GM10248 (cell line): ENCODE measurements around the gene ATP2C1.

Source experiments
- CTCF ChIA-PET: fragments of 300-600 bp; sonication (Branson Sonifier 250); formaldehyde crosslinking; extraction: SDS; loops from one replicate; lab custom pipeline; 2021; ENCODE audit warnings: antibody characterized with exemption; lab: Yijun Ruan, JAX
- POLR2A ChIA-PET: fragments of 350-650 bp; sonication (Branson Sonifier 250); formaldehyde crosslinking; extraction: SDS; loops from one replicate; lab custom pipeline; 2020; ENCODE audit warnings: antibody characterized with exemption; lab: Yijun Ruan, JAX
- DNase-seq: peaks from one replicate; pipeline ENCODE4 v3.0.0; 2012; ENCODE audit errors: extremely low spot score
- TF ChIP-seq, protein P1 (sequence below): IDR thresholded peaks from 2 replicates; pipeline ENCODE4 v1.5.1; 2012; ENCODE audit warnings: mild to moderate bottlenecking, low read depth; ENCODE audit errors: extremely low read depth, missing control alignments, control extremely low read depth

ATP2C1 gene

DNA sequence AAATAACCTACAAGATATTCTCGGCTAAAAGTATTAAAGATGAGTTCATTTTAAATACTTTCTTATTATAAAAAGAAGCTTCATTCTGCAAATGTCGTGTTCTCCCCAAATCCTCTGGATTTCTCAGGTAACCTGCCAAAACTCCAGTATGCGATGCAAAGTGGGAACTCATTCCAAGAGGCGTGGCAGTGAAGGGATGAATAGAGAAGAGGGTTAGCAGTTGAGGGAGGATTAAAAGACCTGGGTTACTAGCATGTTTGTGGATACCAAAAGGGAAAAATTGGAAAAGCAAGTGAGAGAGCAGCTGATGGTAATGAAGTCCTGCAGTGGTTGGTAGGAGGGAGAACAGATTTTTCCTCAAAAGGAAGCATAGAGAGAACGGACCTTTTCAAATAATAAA is 61.6 kb downstream of the ATP2C1 start:
- ChIA-PET CTCF (no interaction called here), POLR2A (no interaction called here)
- TF ChIP-seq, protein P1, sequence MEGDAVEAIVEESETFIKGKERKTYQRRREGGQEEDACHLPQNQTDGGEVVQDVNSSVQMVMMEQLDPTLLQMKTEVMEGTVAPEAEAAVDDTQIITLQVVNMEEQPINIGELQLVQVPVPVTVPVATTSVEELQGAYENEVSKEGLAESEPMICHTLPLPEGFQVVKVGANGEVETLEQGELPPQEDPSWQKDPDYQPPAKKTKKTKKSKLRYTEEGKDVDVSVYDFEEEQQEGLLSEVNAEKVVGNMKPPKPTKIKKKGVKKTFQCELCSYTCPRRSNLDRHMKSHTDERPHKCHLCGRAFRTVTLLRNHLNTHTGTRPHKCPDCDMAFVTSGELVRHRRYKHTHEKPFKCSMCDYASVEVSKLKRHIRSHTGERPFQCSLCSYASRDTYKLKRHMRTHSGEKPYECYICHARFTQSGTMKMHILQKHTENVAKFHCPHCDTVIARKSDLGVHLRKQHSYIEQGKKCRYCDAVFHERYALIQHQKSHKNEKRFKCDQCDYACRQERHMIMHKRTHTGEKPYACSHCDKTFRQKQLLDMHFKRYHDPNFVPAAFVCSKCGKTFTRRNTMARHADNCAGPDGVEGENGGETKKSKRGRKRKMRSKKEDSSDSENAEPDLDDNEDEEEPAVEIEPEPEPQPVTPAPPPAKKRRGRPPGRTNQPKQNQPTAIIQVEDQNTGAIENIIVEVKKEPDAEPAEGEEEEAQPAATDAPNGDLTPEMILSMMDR, result no peak
- no peak for DNase-seq

DNA sequence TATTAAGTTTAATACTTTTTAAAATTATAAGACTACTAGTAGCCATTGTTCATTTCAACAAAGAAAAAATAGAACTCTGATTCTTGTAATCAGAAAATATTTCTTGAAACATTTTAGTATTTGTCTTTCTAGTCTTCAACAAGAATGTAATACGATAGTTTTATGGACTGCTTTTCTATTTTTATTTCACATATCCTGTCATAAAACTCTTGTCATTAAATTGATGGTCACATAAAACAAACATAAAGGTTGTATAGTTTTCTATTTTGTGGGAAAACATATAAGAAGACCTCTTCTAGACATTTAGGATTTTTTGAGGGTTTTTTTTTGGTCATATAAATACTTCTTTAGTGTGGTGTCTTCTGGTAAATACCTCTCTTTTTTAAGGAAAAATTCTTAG is 62.4 kb downstream of the ATP2C1 start:
- TF ChIP-seq, protein P1, result no peak
- POLR2A ChIA-PET, result no interaction called here
- no peak for DNase-seq
- CTCF ChIA-PET, result no interaction called here

DNA sequence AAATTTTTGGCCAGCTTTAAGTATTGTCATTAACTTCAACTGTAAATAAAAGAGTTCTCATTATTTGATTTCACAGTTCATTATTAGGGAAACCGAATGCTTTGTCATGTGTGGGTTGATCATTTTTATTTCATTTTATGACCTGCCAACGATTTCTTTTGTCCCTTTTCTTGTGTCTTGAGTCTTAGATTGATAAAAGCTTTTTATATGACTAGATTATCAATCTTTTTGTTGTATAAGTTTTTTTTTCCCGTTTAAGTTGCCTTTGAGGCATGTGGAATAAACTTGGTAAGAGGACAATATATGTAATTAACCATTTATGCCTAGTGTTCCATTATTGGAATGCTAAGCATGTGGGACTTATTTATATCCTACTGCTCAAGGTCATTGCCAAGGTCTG is 62.8 kb downstream of the ATP2C1 start:
- POLR2A ChIA-PET, result no interaction called here
- DNase-seq, result no peak
- TF ChIP-seq, protein P1, result no peak
- CTCF ChIA-PET, result no interaction called here

DNA sequence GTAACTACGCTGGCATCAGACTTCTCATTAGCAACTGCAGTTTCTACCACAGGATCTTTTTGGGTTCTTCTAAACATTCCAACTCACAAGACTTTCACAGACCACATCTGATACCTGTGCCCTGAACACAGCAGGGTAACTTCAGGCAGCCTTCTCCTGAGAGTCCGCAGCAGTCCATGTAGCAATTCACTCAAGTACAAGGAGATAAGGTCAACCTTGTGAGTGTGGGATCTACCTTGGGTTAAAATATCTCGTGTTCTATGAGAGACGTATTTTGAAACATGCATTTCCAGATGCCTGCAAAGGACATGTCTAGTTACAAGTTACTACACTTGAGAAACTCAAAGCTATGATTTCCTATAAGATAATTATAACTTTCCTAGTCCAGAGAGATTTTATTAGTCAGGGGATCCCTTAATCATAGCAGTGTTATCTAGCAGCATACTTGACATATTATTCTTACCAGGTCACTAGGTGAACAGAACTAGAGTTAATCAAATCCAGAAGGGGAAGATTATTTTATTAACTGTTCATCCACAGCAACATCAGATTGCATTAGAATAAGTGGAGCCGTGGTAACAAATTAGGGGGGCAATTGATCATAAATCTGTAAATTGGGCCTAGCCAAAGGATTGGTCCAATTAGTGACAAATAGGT is 66.4 kb downstream of the ATP2C1 start:
- ChIA-PET CTCF (interaction anchor here (1.0 kb wide), 1 partner anchor 9 kb away, joined by 3 read pairs; no protein-coding TSS in a partner anchor), POLR2A (no interaction called here)
- TF ChIP-seq, protein P1, result no peak
- no peak for DNase-seq

DNA sequence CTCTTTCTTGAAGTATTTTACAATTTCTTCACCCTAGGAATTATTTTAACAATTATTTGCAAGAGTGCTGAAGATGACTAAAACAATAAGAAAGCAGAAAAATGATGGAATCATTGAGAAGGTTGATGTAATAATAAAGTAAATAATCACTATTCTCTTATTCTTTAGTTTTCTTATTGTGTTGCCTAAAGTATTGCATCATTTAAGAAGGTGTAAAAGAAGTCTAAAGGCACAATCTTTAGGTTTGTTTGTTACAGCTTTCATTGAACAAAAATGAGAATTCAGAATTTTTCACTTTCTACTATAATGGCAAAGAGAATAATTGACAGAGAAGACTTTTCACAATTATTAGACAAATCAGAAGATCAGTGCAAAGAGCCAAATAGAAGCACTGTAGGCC is 67.6 kb downstream of the ATP2C1 start:
- TF ChIP-seq, protein P1, result no peak
- POLR2A ChIA-PET, result no interaction called here
- CTCF ChIA-PET, result no interaction called here
- no peak for DNase-seq

DNA sequence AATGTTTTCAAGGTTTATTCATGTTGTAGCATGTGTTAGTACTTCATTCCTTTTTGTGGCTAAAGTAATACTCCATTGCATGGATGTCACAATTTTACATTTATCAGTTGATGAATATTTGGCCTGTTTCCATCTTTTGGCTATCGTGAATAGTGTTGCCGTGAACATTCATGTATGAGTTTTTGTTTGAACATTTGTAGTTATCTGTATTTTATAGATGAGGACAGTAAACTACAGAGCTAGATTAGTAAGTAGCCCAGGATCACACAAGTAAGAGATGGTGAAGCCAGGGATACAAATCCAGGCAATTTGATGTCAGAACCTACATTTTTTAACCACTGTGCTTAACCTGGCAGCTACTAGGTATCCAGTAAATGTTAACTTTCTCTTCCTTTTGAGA is 69.6 kb downstream of the ATP2C1 start:
- ChIA-PET CTCF (interaction anchor here (1.2 to 2.4 kb wide), 2 partner anchors 11 to 14 kb away, joined by 3 to 9 read pairs; no protein-coding TSS in a partner anchor), POLR2A (no interaction called here)
- DNase-seq, result no peak
- TF ChIP-seq, protein P1, result no peak
